NCI-H1048 (cell line): ENCODE results near the gene IP6K1.
"Not testable (repeated sequence)": the region's sequence is repeated elsewhere in the genome, so short reads cannot be mapped to it uniquely, and the experiment has no call there.

Source experiments
- DNase-seq: peaks from one replicate; lab custom pipeline; 2025; lab: John Stamatoyannopoulos, UW

Gene IP6K1

GRCh38 chr3:49793486-49794085 lies 7.2 kb upstream of the IP6K1 start:
- DNase-seq = no peak

GRCh38 chr3:49792371-49793150 lies 6.2 kb upstream of the IP6K1 start:
- no peak for DNase-seq

- DNase-seq = no peak
These were observed 5.2 kb upstream of the IP6K1 start for GRCh38 chr3:49791571-49791970.

DNA sequence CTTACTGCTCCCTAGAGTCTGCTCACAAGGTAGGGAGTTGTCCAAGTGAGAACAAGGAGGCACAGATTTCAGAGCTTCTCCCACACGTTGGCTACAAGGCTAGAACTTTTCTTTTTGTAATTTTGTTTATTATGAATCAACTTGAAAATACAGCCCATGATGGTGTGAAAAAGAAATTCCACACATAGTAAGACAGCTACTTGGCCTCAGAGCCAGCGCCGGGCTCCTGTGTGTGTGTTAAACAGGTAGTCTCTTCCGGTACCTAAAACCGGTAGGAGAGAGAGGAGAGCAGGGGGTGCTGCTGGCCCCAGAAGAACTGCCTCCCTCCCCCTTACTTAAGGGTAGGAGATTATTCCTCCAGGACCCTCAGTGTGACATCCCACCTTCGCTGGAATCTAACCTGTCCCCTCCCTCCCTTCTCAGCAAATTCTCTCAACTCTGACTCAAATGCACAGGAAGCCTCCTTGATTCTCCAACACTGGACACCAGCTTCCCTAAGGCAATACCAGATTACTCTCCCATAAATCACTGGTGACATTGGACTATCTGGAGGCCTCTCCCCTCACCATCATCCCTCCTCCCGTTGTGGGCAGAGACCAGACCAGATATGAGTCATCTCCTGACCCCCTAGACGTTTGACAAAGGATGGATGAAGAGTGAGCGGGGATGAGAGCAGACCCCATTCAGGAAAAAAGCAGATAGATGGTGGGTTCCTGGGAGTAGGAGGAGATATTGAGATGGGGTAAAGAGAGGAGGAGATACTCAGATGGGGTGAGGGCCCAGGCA lies 4.5 kb upstream of the IP6K1 start:
- DNase-seq = no peak

DNA sequence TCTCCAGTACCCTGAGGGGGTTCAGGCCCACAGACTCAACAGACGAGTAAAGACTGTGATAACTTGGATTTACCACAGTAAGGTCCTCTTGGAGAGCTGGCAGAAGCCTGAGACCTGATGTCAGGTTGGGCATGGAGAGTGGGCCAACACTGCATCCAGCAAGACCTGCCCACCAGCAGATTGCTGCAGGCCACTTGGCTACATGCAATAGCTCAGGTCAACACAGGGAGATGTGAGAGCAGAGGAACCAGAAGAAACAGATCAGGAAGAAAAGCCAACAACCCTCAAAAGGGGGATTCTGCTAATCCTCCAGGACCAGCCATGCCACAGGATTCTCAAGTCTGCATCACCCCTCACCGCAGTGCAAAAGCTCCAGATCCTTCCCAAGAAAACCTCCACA lies 1.7 kb upstream of the IP6K1 start:
- no peak for DNase-seq

DNA sequence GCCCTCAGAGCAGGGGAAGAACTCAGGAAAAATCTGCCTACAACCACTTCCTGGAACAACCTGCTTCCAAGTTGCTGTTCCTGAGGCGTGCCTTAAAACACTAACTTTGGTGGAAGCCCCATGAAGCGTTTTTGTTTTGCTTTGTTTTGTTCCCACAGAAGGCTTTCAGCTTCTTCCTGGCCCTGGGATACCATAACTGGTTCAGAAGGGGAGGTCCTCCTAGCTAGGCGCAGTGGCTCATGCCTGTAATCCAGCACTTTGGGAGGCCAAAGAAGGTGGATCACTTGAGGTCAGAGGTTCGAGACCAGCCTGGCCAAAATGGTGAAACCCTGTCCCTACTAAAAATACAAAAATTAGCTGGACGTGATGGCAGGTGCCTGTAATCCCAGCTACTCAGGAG lies 1.2 kb upstream of the IP6K1 start:
- DNase-seq = no peak

DNA sequence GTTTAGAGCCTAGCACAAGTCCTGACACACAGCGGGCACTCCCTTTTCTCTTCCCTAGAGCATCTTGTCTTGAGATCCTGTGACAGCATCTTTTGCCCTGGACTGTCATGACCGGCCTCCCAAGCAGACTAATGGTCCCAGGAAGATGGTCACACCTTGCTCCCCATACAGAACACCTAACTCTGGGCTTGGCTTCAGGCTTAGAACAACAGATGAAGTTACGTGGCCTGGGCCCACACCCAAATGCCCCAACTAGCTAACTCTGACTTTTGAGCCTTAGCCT lies 781 bp upstream of the IP6K1 start:
- no peak for DNase-seq

GRCh38 chr3:49785565-49786356 lies 581 bp downstream of the IP6K1 start:
- no peak for DNase-seq

- DNase-seq = not testable (repeated sequence)
These were observed 4.1 kb downstream of the IP6K1 start for GRCh38 chr3:49782277-49782676.

DNA sequence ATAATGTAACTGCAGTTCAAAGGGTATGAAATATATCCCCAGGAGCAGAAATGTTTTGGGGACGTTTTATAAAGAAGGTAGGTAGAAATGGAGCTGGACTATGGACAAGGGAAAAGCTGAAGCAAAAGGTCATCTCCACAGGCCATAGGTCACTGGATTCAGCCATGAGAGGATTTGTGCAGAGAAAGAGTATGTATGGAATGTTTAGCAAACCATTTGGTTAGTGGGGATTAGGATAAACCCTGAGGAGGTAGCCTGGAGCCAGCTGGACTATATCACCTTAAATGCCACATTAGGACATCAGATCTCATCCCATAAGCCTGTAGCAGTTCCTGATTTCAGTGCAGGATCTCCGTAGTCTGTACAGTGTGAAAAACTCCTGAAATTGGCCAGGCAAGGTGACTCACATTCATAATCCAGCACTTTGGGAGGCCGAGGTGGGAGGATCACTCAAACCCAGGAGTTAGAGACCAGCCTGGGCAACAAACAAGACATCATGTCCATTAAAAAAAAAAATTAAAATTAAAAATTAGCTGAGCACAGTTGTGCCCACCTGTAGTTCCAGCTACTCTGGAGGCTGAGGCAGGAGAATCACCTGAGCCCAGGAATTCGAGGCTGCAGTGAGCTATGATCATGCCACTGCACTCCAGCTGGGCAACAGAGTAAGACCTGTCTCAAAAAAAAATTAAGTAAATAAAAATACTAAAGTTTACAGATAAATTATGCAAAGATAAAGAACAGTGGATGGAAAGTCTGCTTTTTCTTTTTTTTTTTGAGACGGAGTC lies 4.7 kb downstream of the IP6K1 start:
- no peak for DNase-seq

GRCh38 chr3:49780975-49781365 lies 5.4 kb downstream of the IP6K1 start:
- DNase-seq = not testable (repeated sequence)

DNA sequence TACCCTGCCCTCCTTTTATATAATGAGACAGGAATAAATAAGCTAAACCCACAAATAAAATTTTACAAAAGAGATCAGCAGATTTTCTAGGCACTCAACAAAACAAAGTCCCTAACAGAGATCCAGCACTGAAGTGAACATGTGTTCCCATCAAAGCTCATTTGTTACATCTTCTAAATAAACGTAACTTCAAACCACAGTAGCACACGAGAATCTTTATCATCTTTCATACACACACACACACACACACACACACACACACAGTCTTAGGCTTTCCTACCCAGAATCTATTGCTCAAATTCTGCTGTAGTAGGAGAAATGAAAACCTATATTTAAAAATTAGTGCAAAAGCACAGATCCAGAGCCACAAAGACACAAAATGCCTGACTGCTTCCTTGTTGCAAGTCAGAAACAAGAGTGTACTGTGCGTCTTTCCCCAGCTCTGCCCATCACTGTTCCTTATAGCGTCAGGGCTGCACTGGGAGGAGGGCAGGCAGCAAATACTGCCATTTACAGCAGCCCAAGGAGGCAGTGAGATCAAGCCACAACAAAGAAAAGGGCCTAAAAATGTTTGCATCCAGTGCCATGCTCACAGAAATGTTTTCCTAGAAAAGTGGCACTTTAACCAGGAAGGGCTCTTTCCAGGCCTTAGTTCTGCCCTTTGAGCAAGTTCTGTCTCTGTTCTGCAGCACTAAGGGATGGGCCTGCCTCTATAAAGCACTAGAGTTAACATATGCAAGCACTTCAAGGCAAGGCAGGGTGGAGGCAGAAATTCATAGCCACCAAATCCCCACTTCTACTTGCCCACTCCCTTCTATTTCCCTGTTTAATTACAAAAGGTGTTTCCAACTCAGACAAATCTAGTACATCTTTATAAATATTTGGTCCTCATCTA lies 6.0 kb downstream of the IP6K1 start:
- no peak for DNase-seq

GRCh38 chr3:49779358-49780079 lies 6.8 kb downstream of the IP6K1 start:
- no peak for DNase-seq

GRCh38 chr3:49776101-49776500 lies 10.2 kb downstream of the IP6K1 start:
- DNase-seq = not testable (repeated sequence)

GRCh38 chr3:49775538-49775937 lies 10.8 kb downstream of the IP6K1 start:
- no peak for DNase-seq

- DNase-seq = no peak
These were observed 13.6 kb downstream of the IP6K1 start for GRCh38 chr3:49772703-49773102.

DNA sequence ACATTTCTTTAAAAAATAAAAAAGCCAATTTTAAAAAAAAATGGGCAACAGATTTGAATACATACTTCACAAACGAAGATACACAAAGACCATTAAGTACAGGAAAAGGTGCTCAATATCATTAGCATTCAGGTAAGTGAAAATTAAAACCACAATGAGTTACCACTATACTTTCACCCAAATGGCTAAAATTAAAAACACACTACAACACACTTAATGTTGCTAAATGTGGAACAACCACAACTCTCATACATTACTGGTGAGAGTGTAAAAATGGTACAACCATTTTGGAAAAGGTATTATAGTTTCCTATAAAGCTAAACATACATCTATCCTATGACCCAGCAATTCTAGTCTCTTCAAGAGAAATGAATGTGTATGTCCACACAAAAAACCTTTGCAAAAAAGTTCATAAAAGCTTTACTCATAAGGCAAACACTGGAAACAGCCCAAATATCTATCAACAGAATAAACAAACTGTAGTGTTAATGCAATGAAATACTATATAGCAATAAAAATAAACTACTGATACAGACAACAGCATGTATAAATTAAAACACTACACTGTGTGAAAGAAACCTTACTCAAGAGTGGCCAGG lies 14.9 kb downstream of the IP6K1 start:
- DNase-seq = no peak

- DNase-seq = no peak
These were observed 16.4 kb downstream of the IP6K1 start for GRCh38 chr3:49769926-49770325.

DNA sequence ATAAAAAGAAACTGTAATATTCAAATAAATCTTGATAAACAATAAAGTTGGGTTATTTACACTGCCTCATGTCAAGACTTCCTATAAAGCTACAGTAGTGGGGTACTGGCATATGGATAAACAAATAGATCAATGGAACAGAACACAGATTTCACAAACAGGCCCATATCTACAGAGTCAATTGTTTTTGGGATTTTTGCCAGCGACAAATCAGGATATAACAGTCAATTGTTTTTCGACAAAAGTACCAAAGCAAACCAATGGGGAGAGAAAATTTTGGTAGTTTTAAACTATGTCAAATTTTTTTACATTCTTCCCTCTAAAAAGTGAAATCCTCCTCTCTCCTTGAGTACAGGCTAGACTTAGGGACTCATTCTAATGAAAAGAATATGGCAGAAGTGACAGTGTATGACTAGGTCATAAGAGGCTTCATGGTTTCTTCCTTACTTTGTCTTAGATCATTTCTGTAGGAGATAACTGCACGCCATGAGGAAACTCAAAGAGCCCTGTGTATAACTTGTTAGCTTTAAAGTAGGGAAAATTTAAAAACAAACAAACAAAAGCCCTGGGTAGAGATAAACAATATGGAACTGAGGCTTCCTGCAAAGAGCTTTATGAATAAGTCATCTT lies 16.9 kb downstream of the IP6K1 start:
- DNase-seq = no peak
